Measurements from ENCODE around the gene PIH1D1.
"Not testable (repeated sequence)": the region's sequence is repeated elsewhere in the genome, so short reads cannot be mapped to it uniquely, and the experiment has no call there.

Gene PIH1D1

DNA sequence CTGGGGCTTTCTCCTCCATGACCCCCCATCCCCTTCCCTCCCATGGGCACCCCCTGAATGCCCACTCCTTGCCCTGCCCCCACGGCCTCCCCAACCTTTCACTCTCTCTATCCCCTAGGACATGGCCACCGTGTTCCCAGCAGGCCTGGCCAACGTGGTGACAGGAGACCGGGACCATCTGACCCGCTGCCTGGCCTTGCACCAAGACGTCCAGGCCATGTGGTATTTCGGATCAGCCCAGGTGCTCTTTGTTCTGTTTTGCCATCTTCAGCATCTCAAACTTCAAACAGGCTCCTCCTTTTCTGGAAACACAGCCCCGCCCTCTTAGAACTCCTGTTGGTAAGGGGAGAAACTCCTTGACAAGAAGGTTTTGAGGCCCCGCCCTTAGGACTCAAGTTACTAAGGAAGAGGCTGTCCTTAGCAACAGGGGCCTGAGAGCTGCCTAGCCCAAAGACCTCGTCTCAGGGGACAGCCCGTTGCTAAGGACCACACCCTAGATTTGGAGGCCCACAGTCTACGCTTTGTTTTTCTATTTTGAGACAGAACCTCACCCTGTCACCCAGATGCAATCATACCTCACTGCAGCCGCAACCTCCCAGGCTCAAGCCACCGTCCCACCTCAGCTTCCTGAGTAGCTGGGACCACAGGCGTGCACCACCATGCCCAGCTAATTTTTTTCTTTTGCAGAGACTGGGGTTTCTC is 17.3 kb upstream of the PIH1D1 start:
- Histone ChIP-seq H3K27me3 (no peaks in the 10 kb centered on the region), H3K4me1 (no peaks in the 10 kb centered on the region), H3K4me3 (ENCODE audit: low read depth, low read length) (no peak overlapping the region), H3K36me3 (no peaks in the 10 kb centered on the region; the same call in 1 of the 2 replicates), H3K9me3 (no peaks in the 10 kb centered on the region)
- DNase-seq: no peak
- TF ChIP-seq CTCF (IDR thresholded peaks at IDR 0.05; ENCODE audit: low read depth, low read length): no peak

GRCh38 chr19:49468199-49468598 is 16.6 kb upstream of the PIH1D1 start:
- Histone ChIP-seq H3K9me3 (no peaks in the 10 kb centered on the region), H3K4me3 (ENCODE audit: low read depth, low read length) (no peak overlapping the region), H3K36me3 (no peaks in the 10 kb centered on the region; the same call in 1 of the 2 replicates), H3K27me3 (no peaks in the 10 kb centered on the region), H3K4me1 (no peaks in the 10 kb centered on the region)
- DNase-seq: no peak
- no peak for TF ChIP-seq CTCF (IDR thresholded peaks at IDR 0.05; ENCODE audit: low read depth, low read length)

DNA sequence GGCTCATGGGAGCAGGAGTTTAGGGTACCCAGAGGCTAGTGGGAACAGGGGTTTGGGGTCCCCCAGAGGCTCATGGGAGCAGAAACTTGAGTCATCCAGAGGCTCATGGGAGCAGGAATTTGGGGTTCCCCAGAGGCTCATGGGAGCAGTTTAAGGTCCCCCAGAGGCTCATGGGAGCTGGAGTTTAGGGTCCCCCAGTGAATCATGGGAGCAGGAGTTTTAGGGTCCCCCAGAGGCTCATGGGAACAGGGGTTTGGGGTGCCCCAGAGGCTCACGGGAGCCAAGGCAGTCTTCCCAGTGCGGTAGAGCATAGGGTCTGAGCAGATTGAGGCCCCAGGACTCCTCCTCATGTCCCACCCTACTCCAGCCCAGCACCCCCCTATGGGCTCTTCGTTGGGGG is 13.8 kb upstream of the PIH1D1 start:
- H3K27me3 ChIP-seq: no peaks in the 10 kb centered on the region
- H3K9me3 ChIP-seq: no peaks in the 10 kb centered on the region
- H3K36me3 ChIP-seq: peaks cover 3% of the 10 kb centered on the region; the same call in 1 of the 2 replicates
- DNase-seq: no peak
- H3K4me3 ChIP-seq (ENCODE audit: low read depth, low read length): no peak overlapping the region
- H3K4me1 ChIP-seq: no peaks in the 10 kb centered on the region
- no peak for TF ChIP-seq CTCF (IDR thresholded peaks at IDR 0.05; ENCODE audit: low read depth, low read length)

GRCh38 chr19:49463960-49464740 is 12.5 kb upstream of the PIH1D1 start:
- H3K36me3 ChIP-seq: peaks cover 3% of the 10 kb centered on the region; the same call in 1 of the 2 replicates
- H3K9me3 ChIP-seq: no peaks in the 10 kb centered on the region
- no peak overlapping the region for H3K4me3 ChIP-seq (ENCODE audit: low read depth, low read length)
- no peaks in the 10 kb centered on the region for H3K4me1 ChIP-seq
- no peaks in the 10 kb centered on the region for H3K27me3 ChIP-seq
- no peak for DNase-seq
- no peak for TF ChIP-seq CTCF (IDR thresholded peaks at IDR 0.05; ENCODE audit: low read depth, low read length)

DNA sequence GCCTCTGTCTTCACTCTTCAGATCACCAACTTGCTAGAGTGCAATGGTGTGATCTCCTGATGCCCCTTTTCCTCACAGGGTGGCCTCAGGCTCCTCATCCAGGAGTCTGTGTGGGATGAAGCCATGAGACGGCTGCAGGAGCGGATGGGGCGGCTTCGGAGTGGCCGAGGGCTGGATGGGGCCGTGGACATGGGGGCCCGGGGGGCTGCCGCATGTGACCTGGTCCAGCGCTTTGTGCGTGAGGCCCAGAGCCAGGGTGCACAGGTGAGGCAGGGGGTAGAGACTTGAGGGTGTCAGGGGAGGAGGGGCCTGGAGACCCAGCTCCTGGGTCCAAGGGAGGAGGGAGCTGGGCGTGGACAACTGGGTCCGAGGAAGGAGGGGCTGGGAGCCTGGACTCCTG is 10.9 kb upstream of the PIH1D1 start:
- H3K27me3 ChIP-seq: no peaks in the 10 kb centered on the region
- no peak for DNase-seq
- H3K4me1 ChIP-seq: no peaks in the 10 kb centered on the region
- no peaks in the 10 kb centered on the region for H3K9me3 ChIP-seq
- H3K4me3 ChIP-seq (ENCODE audit: low read depth, low read length): no peak overlapping the region
- TF ChIP-seq CTCF (IDR thresholded peaks at IDR 0.05; ENCODE audit: low read depth, low read length): no peak
- H3K36me3 ChIP-seq: 0 out of 2 replicates have a peak, but pooled peaks cover 3% of the 10 kb centered on the region

GRCh38 chr19:49461656-49462055 is 10.0 kb upstream of the PIH1D1 start:
- Histone ChIP-seq H3K4me1 (no peaks in the 10 kb centered on the region), H3K36me3 (0 out of 2 replicates have a peak, but pooled peaks cover 3% of the 10 kb centered on the region), H3K9me3 (no peaks in the 10 kb centered on the region), H3K27me3 (no peaks in the 10 kb centered on the region), H3K4me3 (ENCODE audit: low read depth, low read length) (no peak overlapping the region)
- no peak for TF ChIP-seq CTCF (IDR thresholded peaks at IDR 0.05; ENCODE audit: low read depth, low read length)
- no peak for DNase-seq

DNA sequence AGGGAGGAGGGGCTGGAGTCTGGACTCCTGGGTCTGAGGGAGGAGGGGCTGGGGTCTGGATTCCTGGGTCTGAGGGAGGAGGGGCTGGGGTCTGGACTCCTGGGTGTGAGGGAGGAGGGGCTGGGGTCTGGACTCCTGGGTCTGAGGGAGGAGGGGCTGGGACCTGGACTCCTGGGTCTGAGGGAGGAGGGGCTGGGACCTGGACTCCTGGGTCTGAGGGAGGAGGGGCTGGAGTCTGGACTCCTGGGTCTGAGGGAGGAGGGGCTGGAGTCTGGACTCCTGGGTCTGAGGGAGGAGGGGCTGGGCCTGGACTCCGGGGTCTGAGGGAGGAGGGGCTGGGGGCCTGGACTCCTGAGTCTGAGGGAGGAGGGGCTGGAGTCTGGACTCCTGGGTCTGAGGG is 9.5 kb upstream of the PIH1D1 start:
- not testable (repeated sequence) for DNase-seq; H3K4me1 ChIP-seq; H3K27me3 ChIP-seq; H3K36me3 ChIP-seq; H3K9me3 ChIP-seq; H3K4me3 ChIP-seq (ENCODE audit: low read depth, low read length)

Data from BE2C (cell line).